GM18499 (cell line): Measurements from ENCODE around the gene ATRAID.

Experiments used
- ATAC-seq: cut with Tn5 transposase; IDR thresholded peaks from one replicate; pipeline ENCODE4 v1.9.1; 2021; ENCODE audit warnings: moderate number of reproducible peaks; ENCODE audit not compliant: insufficient read depth, unreplicated experiment

The ATRAID gene

DNA sequence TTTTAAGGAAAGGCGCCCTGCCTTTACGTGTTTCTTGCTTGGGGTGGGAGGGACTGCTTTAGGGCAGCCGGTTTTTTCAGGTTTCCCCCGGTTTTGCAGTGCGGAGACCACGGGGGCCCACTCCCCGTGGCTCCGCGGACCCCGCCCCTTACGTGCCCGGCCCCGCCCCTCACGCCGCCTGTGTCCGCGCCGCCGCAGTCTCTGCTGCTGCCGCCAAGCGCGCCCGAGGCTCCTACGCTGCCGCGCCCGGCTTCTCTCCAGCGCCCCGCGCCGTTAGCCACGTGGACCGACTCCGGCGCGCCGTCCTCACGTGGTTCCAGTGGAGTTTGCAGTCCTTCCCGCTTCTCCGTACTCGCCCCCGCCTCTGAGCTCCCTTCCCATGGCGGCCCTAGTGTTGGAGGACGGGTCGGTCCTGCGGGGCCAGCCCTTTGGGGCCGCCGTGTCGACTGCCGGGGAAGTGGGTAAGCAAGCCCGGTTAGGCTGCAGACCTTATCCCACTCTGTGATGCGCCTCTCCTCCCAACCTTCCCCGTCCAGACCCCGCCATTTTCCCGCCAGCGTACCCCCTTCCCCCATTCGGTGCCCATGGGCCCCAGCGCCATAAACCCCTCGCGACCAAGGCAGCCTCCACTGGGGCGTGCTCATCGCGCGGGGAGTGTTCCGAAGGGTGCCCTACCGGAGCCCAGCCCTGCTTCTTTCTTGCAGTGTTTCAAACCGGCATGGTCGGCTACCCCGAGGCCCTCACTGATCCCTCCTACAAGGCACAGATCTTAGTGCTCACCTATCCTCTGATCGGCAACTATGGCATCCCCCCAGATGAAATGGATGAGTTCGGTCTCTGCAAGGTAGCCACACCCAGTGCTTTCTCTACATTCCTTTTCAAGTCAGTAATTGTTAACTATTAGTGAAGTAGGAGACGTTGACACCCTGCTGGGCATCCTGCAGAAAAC is 5.6 kb downstream of the ATRAID start, which contains the start of gene CAD:
Gene CAD, plus strand, starts transcription at position 197 of the 949 bp plus-strand sequence. Its CDS starts 183 bp downstream, at position 380.
- no peak for ATAC-seq

DNA sequence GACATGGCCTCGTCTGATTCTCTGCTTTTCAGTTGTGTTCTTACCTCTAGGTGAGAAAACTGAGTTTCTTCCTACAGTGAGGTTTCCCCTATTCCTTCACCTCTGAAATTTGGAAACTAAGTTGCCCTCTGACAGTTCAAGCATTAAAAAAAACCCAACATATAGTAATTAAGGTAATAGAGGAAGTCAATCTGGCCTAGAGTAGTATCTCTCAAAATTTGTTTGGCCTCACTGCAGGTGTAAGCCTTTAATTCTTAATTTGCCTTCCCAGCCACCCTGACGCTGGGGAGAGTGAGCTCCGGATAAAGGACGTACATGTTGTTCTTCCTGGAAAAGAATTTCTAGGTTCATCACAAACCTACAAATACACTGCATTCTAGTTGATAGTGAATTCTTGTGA is 6.8 kb downstream of the ATRAID start:
- no peak for ATAC-seq

DNA sequence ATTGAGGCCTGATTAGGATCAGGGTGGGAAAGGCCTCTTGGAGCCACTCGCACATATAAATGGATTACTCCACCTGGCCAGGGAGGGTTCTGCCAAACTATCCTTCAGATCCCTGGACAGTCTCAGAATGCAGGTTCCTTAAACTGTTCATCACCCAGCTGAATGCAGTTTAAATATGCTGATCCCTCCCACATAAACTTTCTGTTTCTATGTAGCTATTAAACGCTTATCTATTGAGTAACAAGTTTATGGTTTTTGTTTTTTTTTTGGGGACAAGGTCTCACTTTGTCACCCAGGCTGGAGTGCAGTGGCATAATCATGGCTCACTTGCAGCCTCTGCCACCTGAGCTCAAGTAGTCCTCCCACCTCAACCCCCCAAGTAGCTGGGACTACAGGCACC is 7.2 kb downstream of the ATRAID start:
- ATAC-seq = no peak

DNA sequence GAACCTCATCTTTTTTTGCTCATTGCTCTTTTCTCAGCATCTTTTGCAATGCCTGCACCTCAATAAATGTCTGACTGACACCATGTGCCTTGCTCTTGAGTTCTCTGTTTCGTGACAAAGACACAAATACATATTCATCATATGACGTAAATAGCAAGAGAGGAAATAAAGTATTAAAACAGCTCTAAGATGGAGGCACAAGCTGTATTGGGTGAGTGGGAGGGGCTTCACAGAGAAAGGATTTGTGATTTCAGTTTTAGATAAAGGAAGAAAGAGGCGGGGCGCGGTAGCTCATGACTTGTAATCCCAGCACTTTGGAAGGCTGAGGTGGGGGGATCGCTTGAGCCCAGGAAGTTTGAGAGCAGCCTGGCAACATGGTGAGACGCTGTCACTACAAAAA is 8.2 kb downstream of the ATRAID start:
- no peak for ATAC-seq

DNA sequence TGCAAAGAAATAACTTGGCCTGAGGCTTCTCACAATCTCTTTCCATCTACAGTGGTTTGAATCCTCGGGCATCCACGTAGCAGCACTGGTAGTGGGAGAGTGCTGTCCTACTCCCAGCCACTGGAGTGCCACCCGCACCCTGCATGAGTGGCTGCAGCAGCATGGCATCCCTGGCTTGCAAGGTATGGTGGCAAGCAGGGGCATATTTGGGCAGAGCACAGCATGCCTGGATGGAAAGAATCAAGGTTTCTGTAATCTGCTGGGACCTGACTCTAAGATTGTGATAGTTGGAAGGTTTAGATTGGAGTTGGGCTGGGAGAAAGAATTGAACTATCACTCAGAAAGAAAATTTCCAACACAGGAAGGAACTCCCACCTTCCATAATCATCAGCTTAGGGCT is 9.3 kb downstream of the ATRAID start:
- no peak for ATAC-seq

DNA sequence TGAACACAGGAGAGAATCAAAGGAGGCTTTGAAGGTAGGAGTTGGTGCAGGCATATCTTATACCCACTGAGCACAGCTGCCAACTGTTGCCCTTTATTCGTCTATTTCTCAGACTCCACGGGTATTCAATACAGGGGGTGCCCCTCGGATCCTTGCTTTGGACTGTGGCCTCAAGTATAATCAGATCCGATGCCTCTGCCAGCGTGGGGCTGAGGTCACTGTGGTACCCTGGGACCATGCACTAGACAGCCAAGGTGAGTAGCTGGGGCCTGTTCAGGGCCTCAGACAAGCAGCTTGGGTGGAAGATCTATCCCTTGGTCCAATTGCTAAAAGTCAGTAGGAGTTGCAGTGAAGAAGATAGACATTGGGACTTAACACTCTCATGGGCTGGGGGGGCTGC is 10.6 kb downstream of the ATRAID start:
- ATAC-seq = no peak

DNA sequence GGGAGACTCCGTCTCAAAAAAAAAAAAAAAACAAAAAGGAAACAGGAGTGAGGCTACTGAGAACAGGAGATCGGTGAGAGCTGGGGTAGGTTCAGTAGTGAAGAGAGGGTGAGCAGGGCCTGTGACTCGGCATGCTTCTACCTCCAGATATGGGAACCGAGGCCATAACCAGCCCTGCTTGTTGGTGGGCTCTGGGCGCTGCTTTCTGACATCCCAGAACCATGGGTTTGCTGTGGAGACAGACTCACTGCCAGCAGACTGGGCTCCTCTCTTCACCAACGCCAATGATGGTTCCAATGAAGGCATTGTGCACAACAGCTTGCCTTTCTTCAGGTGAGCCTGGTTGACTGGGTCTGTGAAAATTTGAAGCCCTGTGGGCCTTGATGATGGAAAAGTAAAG is 11.6 kb downstream of the ATRAID start:
- no peak for ATAC-seq

DNA sequence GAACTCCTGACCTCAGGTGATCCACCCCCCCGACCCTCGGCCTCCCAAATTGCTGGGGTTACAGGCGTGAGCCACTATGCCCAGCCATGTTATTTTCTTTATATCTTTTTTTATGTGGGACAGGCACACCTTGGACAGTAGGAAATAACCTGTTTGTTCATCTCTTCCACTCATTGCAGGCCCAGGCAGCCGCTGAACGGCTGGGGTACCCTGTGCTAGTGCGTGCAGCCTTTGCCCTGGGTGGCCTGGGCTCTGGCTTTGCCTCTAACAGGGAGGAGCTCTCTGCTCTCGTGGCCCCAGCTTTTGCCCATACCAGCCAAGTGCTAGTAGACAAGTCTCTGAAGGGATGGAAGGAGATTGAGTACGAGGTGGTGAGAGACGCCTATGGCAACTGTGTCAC is 13.7 kb downstream of the ATRAID start:
- no peak for ATAC-seq

DNA sequence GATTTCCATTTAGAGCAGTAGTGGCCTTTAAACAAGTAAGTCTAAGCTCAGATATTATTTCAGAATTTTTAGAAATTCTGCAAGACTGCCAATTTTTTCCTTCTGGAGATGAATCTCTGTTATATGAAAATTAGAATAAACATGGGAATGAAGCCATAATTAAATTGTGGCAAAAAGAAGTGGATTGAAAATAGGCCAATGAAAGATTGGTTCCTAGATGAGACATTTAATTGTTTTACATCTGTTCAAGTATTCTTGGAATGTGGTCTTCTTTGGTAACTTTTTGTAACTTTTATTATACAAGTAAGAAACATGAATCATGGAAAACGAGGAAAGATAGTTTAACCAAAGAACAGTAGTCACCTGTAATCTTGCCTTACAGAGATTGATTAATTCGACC is 15.7 kb downstream of the ATRAID start:
- no peak for ATAC-seq

DNA sequence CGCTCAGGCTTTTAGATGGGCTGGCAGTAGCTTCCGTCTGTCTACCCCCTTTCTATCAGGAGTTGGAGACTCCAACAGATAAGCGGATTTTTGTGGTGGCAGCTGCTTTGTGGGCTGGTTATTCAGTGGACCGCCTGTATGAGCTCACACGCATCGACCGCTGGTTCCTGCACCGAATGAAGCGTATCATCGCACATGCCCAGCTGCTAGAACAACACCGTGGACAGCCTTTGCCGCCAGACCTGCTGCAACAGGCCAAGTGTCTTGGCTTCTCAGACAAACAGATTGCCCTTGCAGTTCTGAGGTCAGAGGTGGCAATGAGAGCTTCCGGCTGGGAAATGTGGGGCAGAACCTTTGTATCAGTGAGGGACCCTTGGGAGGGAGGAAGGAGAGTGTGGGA is 20.1 kb downstream of the ATRAID start:
- no peak for ATAC-seq

DNA sequence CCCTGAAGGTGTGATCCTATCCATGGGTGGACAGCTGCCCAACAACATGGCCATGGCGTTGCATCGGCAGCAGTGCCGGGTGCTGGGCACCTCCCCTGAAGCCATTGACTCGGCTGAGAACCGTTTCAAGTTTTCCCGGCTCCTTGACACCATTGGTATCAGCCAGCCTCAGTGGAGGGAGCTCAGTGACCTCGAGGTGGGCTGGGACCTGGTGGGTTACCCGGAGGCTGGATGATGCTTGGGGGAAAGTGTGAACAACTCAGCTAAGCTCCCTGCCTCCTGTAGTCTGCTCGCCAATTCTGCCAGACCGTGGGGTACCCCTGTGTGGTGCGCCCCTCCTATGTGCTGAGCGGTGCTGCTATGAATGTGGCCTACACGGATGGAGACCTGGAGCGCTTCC is 21.5 kb downstream of the ATRAID start:
- ATAC-seq = no peak

DNA sequence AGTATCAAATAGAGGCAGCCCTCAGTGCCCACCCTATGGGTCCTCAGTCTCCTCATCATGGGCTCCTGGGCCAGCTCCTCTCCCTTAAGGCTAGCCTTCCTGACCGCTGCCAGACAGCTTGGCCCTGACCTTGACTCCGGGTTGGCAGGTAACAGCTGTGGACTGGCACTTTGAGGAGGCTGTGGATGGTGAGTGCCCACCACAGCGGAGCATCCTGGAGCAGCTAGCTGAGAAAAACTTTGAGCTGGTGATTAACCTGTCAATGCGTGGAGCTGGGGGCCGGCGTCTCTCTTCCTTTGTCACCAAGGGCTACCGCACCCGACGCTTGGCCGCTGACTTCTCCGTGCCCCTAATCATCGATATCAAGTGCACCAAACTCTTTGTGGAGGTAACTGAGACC is 24.3 kb downstream of the ATRAID start:
- no peak for ATAC-seq

DNA sequence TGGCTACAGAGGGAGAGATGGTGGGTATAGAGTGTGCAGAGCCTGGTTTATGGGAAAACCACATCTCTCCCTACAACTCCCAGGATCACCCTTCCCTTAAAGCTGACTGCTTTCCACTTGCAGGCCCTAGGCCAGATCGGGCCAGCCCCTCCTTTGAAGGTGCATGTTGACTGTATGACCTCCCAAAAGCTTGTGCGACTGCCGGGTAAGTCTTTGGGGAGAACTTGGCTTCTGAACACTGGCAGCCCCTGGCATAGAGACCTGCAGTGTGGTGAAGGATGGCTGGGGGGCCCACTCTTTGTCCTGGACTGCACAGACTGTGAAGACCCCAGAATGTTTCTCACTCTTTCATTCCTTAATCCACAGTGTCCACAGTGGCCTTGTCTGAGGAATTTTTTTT is 24.8 kb downstream of the ATRAID start:
- ATAC-seq = no peak

DNA sequence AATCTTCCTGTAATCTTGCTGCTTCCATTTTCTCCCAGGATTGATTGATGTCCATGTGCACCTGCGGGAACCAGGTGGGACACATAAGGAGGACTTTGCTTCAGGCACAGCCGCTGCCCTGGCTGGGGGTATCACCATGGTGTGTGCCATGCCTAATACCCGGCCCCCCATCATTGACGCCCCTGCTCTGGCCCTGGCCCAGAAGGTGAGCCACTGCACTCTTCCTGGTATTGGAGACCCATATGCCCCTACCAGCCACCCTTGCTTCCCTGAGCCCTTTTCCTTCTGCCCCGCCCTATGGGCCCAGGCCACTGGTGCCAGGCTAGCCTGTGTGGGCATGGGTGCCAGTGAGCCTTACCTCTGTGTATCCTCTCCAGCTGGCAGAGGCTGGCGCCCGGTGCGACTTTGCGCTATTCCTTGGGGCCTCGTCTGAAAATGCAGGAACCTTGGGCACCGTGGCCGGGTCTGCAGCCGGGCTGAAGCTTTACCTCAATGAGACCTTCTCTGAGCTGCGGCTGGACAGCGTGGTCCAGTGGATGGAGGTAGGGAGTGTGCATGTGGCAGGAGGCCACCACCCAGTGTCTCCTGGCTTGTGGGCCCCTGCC is 25.6 kb downstream of the ATRAID start:
- ATAC-seq = no peak

DNA sequence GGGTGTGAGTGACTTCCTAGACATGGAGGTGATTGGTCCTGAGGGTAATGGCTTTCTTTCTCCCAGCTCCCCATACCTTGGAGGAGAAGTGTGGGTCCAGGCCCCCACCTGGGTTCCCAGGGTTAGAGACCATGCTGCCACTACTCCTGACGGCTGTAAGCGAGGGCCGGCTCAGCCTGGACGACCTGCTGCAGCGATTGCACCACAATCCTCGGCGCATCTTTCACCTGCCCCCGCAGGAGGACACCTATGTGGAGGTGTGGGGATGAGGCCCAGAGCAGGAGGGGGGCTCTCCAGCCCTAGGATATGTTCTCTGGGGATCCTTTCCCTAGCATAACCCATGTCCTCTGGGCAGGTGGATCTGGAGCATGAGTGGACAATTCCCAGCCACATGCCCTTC is 27.1 kb downstream of the ATRAID start:
- ATAC-seq = no peak

DNA sequence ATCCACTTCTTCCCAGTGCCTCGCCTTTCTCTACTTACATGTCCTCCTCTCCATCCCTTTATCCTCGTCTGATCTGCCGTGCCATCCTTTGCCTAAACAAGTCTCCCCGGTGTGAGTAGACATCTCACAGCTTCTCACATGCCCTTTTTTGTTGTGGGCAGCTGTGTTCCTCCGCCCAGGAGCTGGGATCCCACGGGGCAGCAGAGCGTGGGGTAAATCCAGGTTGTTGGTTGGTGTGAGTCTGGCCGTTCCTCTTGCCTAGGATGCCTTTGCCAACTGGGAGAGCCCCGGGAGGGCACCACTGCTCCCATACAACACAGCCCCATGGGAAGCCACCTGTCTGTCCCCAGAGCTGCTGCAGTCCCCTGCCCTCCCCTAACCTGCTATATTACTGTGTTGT is 28.6 kb downstream of the ATRAID start:
- no peak for ATAC-seq

DNA sequence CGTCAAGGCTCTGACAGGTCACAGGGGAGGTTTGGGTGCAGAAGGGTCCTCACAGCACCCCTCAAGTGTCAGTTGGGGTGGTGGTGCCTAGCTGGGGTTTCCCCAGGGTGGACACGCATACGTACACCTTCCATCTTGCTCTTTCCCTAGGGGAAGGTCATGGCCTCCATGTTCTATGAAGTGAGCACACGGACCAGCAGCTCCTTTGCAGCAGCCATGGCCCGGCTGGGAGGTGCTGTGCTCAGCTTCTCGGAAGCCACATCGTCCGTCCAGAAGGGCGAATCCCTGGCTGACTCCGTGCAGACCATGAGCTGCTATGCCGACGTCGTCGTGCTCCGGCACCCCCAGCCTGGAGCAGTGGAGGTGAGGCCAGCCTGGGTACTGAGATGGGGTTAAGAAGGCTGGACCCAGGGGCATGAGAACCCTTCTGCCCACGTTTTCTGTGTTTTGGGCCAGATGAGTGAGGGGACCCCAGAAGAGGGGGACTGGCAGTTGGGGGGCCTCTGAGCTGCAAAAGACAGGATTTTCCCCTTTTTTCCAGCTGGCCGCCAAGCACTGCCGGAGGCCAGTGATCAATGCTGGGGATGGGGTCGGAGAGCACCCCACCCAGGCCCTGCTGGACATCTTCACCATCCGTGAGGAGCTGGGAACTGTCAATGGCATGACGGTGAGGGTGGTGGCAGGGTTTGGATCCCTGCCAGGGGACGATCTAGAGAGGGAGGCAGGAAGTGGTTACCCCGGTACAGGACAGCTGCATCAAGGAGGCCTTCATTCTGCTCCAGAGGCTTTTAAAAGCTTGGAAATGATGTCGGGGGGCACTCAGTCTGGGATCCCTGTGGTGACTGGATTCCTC is 30.1 kb downstream of the ATRAID start:
- no peak for ATAC-seq

DNA sequence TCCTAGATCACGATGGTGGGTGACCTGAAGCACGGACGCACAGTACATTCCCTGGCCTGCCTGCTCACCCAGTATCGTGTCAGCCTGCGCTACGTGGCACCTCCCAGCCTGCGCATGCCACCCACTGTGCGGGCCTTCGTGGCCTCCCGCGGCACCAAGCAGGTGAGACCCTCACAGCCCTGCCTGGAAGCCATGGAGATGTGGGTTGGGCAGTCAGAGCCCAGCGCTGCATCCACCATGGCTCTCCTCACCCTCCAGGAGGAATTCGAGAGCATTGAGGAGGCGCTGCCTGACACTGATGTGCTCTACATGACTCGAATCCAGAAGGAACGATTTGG is 30.7 kb downstream of the ATRAID start:
- ATAC-seq = no peak

DNA sequence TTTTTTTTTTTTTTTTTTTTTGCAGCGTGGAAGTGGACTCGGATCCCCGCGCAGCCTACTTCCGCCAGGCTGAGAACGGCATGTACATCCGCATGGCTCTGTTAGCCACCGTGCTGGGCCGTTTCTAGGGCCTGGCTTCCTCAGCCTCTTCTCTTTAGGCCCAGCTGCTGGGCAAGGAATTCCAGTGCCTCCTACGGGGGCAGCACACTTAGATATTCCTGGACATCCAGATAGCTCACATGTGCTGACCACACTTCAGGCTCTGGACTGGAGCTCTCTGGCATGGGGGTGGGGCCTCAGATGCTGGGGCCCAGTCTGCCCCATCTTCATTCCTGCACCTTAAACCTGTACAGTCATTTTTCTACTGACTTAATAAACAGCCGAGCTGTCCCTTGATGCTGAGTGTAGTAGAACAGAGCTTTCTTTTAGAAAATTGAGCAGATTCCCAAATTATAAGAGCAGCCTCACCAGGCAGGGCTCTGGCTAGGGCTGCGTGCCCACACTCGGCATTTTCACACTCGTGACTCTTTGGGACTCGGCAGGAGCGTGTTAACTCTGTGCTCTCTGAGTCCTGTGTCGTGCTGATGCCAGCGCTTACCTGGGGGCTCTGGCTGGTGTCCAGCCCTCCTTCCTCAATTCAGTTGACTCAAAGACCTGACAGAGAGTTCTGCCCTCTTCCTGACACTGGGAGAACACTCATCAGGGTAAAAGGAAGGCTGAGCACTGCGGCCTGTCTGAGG is 31.7 kb downstream of the ATRAID start:
- ATAC-seq = no peak

DNA sequence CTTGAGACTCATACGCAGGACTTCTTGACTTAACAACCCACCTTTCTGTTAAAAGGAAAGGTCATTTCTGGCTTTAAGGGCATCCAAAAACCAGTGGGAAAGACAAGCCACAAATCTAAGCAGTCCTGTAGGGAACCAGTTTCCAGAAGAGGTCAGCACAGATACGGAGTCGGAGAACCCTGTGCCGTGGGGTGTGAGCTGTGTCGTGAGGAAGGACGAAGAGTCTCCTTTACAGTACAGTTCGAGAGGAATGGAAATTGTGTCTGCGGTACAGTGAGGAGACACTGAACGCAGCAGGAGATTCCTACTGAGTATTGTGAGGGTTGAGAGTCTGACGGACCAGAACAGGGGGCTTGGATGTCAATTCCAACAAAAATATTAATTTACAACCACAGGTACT is 33.3 kb downstream of the ATRAID start:
- no peak for ATAC-seq
